T-helper 2 cell treated with Interferon-gamma antibody and Interleukin-4, amounts not matched to agents 100 ng/mL and 5 ng/mL, for 36 hours (primary cell): Measurements from ENCODE around the gene PA2G4. TPM values are rescaled to one million over a fixed set of nuclear protein-coding genes. Genes with fewer than 3 reads are reported as not detected.
"Not testable (repeated sequence)": the region's sequence is repeated elsewhere in the genome, so short reads cannot be mapped to it uniquely, and the experiment has no call there.

Experiments used
- intact Hi-C: fragments of 100-400 bp; cut with micrococcal nuclease; formaldehyde crosslinking; loops from one replicate; pipeline ENCODE4 v1.15.1; 2023
- total RNA-seq: library from RNA; stranded (reverse); gene quantifications from 2 replicates; pipeline ENCODE4 v1.2.3, GENCODE V29; 2022

PA2G4 gene
- total RNA-seq: 273 and 291 TPM in 2 replicates

DNA sequence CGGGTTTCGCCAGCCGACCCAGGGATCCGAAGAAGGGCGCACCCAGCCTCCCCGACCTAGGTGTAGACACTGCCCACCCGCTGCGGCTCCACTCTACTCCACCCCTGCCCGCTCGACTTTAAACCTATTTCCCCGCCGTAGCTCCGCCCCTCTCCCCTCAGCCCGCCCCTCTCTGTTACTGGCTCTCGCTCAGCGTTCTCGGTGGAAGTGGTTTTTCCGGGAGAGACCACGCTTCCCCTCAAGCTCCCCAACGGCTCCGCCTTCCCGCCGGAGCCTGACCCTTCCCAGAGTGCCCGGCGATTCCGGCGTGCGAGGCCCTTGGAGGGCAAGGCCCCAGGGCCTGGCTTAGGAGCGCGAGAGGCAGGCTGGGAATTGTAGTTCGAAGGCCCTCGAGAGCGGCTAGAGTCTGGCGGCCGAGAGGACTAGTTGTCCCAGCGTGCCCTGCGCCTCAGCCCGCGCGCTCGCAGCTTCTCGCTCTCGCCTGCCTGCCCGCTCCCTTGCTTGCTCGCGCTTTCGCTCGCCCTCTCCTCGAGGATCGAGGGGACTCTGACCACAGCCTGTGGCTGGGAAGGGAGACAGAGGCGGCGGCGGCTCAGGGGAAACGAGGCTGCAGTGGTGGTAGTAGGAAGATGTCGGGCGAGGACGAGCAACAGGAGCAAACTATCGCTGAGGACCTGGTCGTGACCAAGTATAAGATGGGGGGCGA lies at the start of gene PA2G4:
Gene PA2G4, plus strand, starts transcription at position 451 of the 706 bp plus-strand sequence. Its CDS starts 179 bp downstream, at position 630.
- intact Hi-C loops: loop anchor here (1.0 to 2.0 kb wide), 10 partner anchors 14 to 287 kb away; partner anchors contain the start of genes DNAJC14, MYL6, RPS26 and SARNP

DNA sequence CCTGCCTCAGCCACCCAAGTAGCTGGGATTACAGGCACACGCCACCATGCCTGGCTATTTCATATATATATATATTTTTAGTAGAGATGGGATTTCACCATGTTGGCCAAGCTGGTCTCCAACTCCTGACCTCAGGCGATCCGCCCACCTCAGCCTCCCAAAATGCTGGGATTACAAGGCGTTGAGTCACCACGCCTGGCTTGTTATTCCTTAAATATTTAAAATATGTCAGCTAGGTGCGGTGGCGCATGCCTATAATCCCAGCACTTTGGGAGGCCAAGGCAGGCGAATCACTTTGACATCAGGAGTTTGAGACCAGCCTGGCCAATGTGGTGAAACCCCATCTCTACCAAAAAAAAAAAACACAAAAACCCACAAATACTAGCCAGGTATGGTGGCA lies 44.4 kb upstream of the PA2G4 start:
- intact Hi-C loops: not testable (repeated sequence)

DNA sequence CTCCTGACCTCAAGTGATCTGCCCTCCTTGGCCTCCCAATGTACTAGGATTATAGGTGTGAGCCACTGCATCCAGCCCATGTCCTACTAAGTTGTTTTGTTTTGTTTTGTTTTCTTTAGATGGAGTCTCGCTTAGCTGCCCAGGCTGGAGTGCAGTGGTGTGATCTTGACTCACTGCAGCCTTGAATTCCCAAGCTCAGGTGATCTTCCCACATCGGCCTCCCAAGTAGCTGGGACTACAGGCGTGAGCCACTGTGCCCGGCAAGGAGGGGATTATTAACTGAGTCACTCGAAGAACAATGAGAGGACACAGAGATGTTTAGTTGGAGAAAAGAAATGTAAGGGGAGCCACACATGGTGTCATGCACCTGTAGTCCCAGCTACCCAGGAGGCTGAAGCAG lies 42.4 kb upstream of the PA2G4 start:
- intact Hi-C loops: no loop called here

DNA sequence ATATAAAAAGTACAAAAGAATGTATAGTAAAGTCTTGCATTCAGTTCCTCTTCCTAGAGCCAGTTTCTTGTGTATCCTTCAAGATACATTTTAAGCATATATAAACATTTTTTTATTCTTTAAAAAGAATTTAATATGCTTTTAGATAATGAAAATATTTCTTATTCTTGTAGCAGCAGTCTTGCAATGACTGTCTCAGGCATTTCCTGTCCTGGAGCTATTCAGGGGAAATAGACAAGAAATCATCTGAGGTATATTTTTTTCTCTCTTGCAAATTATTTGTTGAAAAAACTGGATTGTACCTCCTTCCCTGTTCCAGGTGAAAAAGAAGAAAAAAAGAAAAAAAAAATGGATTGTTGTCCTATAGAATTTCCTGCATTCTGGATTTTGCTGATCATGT lies 41.4 kb upstream of the PA2G4 start:
- intact Hi-C loops: no loop called here

DNA sequence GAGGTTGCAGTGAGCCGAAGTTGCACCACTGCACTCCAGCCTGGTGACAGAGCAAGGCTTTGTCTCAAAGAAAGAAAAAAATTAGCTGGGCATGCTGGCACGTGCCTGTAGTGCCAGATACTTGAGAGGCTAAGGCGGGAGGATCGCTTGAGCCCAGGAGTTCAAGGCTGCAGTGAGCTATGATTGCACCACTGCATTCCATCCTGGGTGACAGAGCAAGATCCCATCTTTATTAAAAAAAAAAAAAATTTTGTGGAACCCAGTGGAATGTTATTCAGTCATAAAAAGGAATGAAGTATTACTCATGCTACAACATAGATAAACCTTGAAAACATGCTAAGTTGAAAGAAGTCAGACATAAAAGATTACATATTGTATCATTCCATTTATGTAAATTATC lies 32.7 kb upstream of the PA2G4 start:
- intact Hi-C loops: no loop called here

DNA sequence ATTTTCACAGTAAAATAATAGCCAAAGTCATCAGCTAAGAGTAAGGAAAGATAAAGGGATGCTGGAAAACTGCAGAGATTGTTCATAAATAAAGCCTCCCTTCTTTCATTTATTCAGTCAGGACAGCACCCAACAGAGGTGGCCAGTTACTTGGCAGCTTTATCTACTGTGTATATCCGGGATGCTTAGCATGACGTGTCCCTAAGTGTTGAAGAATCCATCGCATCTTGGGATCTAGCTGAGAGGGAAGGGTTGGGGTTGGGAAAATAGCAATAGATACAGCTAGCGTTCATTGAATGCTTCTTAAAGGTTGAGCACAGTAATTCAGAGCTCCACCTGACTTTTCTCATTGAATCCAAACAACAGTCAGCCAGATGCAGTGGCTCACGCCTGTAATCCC lies 30.0 kb upstream of the PA2G4 start:
- intact Hi-C loops: no loop called here

DNA sequence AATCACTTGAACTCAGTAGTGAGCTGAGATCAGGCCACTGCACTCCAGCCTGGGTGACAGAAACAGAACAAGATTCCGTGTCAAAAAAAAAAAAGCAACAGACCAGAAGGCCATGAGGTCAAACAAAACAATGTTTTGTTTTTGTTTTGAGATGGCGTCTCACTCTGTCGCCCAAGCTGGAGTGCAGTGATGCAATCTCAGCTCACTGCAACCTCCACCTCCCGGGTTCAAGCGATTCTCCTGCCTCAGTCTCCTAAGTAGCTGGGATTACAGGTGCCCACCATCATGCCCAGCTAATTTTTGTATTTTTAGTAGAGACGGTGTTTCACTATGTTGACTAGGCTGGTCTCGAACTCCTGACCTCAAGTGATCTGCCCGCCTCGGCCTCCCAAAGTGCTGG lies 26.4 kb upstream of the PA2G4 start:
- intact Hi-C loops: not testable (repeated sequence)

DNA sequence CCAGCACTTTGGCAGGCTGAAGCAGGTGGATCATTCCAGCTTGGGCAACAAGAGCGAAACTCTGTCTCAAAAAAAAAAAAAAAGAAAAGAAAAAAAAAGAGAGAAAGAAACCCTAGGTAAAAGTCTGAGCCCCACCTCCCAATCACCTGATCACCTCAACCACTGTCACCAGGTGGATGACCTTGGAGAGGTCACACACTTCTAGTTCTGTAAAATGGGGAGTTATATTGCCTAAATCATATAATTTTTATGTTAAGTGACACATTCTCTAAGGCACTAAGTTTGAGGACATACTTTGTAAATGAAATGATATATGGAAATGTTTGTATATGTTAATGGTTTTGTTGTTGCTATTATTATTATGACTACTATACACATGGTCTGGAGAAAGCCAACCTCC lies 25.9 kb upstream of the PA2G4 start:
- intact Hi-C loops: no loop called here

DNA sequence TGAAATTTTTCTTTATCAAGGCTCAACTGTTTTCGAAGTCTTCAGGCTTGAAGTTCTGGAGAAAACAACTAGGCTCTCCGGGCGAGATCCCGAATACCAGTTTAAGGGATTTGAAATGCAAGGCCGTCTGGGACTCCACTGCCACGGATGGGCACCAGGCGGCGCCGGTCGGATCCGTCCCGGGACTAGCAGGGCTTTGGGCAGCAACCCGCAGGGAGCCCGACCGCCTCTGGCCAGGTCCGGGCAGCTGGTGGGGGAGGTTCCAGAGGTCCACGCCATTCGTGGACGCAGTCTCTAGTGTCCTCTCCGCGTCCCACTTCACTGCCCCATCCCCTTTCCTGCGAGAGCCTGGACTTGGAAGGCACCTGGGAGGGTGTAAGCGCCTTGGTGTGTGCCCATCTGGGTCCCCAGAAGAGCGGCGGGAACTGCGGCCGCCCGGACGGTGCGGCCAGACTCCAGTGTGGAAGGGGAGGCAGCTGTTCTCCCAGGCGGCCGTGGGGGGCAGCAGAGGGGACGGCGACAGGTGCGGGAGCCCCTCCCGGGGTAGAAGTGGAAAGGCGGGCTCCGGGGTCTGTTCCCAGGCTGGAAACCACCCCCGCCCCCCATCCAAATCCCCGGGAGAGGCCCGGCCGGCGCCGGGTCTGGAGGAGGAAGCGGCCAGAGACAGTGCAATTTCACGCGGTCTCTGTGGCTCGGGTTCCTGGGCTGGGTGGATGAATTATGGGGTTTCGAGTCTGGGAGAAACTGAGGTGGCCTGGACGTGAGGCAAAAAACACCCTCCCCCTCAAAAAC lies 25.2 kb upstream of the PA2G4 start:
- intact Hi-C loops: loop anchor here (1.0 kb wide), 1 partner anchor 25 kb away; the partner anchor contains the start of gene PA2G4

DNA sequence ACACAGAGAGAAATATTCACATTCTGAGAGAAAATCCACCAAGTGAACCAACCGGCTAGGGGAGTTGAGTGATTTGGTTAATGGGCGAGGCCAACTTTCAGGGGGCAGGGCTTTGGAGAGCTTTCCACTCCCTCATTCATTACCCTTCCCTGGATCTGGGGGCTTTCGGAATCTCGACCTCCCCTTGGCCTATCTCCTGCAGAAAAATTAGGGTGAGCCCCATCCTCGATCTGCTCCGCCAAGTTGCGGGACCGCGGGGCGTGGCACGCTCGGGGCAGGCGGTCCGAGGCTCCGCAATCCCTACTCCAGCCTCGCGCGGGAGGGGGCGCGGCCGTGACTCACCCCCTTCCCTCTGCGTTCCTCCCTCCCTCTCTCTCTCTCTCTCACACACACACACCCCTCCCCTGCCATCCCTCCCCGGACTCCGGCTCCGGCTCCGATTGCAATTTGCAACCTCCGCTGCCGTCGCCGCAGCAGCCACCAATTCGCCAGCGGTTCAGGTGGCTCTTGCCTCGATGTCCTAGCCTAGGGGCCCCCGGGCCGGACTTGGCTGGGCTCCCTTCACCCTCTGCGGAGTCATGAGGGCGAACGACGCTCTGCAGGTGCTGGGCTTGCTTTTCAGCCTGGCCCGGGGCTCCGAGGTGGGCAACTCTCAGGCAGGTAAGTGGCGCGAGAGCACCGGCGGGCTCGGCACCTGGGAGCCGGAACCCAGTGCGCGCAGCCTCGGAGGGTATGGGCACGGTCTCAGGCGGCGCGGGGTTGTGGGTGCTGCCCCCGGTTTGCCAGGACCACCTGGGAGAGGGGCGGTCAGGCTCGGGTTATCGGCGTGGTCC lies 24.4 kb upstream of the PA2G4 start, which contains the start of gene ERBB3:
Gene ERBB3, plus strand, starts transcription at position 443 of the 833 bp plus-strand sequence. Its CDS starts 136 bp downstream, at position 579.
- intact Hi-C loops: loop anchor here (1.0 kb wide), 1 partner anchor 24 kb away; the partner anchor contains the start of gene PA2G4

DNA sequence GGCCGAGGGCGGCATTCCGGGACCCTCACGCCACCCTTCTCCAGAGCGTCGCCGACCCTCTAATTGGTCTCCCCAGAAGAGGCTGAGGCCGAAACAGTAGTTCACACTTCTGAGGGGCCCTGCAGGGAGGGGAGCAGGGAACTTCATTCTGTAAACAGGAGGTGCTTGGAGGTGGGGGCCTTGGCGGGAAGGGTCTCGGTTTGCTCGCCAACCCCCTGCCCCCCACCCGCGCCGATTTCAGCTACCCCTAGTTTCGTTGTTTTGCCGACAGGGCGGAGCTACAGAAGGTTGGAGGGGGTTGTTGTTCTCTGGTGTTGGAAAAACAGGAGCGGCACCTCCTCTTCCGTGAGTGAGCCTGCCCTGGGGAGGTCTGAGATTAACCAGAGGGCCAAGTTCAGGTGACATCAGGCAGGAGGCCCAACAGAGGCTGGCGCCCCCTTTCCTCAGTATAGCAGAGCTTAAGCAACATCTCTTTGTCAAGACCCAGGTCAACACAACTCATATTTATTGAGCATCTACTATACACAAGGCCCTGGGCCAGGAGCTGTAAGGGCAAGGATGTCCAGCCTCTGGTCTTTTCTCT lies 23.7 kb upstream of the PA2G4 start:
- intact Hi-C loops: no loop called here

DNA sequence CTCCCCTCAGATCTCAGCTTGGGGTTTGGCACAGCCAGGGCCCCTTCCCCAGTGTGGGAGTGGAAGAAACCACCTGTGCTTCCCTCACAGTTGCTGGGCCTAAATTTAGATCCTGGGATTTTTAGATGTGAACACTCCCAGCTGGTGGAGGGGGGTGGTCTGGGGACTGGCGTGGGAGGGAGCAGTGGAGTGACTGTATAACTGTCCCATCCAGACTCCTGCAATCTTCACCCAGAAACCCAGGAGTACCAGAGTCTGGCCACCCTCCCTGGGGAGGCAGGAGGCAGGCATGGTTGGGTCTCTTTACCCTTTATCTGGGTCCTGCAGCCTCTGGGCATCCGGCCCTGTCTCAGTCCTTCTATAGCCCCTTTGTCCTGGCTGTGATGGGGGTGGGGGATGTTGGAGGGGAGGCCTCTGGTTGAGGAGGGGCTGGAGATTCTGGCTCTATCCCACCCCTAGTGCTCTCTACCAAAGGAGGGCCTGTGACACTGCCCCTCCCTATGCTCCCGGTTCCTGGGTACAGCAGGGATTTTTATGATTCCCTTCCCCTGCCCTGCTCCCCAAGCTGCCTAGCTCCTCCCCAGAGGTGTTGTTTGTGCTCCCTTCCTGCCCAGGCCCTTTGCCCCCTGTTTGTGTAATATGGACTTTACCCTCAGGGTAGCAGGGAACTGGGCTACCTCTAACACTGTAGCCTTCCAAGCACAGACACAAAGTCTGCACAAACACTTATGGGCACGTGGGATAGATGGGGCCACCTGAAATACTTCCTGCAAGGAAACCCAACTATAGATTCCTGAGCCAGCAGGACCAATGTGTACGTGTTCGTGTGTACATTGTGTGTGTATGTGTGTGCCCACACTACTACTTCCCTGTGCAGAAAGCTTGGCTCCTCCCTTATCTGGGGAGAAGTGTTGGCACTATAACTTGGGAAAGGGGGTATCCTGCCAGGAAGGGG lies 22.7 kb upstream of the PA2G4 start:
- intact Hi-C loops: no loop called here

DNA sequence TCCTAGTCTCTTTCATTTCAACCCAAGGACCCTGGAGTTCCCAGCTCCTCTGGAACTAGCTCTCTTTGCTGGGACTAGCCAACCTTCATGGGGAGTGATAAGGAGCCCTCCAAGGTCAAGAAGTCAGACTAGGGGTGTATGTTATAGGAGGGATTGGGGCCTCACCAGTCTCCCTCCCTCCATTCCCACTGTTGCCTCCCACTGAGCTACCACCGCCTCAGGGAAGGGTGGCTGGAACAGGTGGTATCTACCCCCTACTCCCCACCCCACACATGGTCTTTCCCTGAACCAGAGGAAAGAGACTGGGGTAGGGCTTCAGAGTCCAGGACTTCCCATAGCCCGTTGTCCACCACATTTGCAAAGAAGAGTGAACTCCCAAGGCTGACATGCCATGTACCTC lies 22.0 kb upstream of the PA2G4 start:
- intact Hi-C loops: no loop called here

DNA sequence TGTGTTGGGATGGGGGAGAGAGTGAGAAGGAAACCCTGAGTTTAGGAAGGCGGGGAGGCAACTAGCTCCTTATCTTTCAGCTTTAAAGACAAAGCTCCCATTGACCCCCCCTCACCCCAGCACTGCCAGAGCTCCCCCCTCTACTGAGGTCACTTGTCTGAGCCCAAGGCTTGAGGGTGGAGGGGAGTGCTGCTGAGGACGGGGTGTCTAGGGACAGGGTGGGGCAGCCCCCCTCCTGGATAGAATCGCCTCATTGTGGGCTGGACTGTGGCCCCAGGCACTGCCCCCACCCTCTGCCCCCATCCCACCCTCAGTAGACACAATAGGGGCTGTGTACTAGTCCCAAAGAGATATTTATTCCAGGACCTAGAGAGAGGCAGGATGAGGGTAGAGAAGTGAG lies 21.4 kb upstream of the PA2G4 start:
- intact Hi-C loops: no loop called here

DNA sequence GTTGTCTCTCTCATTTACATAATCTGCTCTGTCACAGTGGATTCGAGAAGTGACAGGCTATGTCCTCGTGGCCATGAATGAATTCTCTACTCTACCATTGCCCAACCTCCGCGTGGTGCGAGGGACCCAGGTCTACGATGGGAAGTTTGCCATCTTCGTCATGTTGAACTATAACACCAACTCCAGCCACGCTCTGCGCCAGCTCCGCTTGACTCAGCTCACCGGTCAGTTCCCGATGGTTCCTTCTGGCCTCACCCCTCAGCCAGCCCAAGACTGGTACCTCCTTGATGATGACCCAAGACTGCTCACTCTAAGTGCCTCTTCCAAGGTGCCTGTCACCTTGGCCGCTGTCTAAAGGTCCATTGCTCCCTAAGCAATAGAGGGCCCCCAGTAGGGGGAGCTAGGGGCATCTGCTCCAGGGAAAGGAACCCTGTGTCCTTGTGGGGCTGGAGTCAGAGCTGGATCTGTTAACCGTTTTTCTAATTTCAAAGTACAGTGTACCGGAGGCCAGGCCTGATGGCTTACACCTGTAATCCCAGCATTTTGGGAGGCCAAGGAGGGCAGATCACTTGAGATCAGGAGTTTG lies 19.3 kb upstream of the PA2G4 start:
- intact Hi-C loops: no loop called here

DNA sequence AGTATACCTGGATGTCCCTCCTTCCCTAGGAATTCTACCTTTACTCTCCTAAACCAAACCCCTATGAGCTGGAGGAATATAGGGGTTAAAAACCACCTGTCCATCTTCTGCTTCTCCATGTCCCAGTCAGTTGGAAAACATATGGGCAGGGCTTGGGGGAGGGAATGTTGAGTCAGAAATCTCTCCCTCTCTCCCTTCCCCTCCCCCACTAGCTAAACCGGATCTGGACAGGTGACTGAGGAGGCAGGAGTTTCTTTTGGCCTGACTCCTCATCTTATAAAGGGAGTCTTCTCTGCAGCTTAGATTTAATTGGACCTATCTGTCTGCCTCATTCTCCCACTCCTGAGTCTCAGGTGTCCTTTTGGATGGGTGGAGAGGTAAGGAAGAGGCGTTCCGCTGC lies 18.3 kb upstream of the PA2G4 start:
- intact Hi-C loops: no loop called here

DNA sequence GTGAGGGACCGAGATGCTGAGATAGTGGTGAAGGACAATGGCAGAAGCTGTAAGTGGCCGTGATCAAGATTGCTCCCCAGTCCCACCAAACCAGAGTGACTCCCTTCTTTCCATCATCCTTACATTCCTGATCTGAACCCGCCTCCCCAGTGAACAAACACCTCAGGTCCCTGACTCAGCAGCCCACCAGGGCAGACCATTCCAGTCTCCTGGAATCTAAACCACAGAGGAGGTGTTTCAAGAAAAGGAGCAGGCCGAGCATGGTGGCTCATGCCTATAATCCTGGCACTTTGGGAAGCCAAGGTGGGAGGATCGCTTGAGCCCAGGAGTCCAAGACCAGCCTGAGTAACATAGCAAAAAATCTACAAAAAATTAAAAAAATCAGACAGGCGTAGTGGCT lies 17.8 kb upstream of the PA2G4 start:
- intact Hi-C loops: no loop called here

DNA sequence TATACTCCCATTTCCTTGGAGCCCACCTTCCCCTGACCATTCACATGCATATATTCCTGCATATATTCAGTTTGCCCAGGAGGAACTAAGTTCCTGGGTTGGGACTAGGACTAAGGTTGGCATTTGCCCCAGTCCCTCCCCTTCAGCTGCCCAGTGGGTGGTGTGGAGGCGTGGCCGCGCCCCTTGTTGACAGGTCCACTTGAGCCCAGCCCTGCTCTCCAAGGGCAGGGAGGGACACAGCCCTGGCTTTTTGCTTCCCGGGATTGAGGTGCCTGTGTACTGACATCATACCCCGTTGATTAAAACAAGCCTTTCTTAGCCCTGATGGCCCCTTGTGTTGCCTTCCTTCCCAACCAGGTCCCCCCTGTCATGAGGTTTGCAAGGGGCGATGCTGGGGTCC lies 17.1 kb upstream of the PA2G4 start:
- intact Hi-C loops: no loop called here

DNA sequence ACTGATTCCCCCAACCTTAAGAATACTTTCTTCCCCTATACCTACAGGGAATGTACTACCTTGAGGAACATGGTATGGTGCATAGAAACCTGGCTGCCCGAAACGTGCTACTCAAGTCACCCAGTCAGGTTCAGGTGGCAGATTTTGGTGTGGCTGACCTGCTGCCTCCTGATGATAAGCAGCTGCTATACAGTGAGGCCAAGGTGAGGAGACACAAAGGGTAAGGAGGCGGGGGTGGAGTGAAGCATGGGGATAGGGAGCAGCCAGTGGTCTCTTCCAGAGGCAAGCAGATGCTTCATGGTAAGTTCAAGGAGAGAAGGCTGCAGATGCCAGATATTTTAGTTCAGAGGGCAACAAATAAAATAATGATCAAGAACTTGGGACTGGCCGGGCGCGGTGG lies 6.6 kb upstream of the PA2G4 start:
- intact Hi-C loops: no loop called here

DNA sequence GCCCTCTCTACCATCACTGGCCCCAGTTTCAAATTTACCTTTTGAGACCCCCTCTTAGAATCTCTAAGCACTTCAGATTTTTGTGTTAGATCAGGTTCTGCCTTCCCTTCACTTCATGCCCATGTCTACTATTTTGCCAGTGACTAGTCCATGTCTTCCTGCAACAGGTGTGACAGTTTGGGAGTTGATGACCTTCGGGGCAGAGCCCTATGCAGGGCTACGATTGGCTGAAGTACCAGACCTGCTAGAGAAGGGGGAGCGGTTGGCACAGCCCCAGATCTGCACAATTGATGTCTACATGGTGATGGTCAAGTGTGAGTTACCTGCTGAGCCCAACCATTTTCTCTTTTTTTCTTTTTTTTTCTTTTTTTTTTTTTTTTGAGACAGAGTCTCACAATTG lies 5.8 kb upstream of the PA2G4 start:
- intact Hi-C loops: no loop called here
